GM12864 (cell line): ENCODE measurements around the gene KRT37.

Experiments used
- DNase-seq: peaks from one replicate; pipeline ENCODE4 v3.0.0-alpha.2; 2011; ENCODE audit warnings: low read depth
- H3K4me3 ChIP-seq: 2 replicates; pipeline ENCODE4 v1.5.1; 2011; ENCODE audit warnings: mild to moderate bottlenecking, low read depth, low read length, control low read depth
- CTCF ChIP-seq: IDR thresholded peaks from 2 replicates; pipeline ENCODE4 v1.5.1; 2011; ENCODE audit warnings: low read depth, mild to moderate bottlenecking, moderate library complexity, low read length, control low read depth, inconsistent platforms; ENCODE audit errors: missing control alignments

The KRT37 gene

GRCh38 chr17:41377546-41377945 lies 46.8 kb downstream of the KRT37 start:
- H3K4me3 ChIP-seq = no peak overlapping the region
- no peak for TF ChIP-seq CTCF
- DNase-seq = no peak
